ENCODE measurements around the gene SRRM3.
"Not testable (repeated sequence)": the region's sequence is repeated elsewhere in the genome, so short reads cannot be mapped to it uniquely, and the experiment has no call there.

SRRM3 gene

DNA sequence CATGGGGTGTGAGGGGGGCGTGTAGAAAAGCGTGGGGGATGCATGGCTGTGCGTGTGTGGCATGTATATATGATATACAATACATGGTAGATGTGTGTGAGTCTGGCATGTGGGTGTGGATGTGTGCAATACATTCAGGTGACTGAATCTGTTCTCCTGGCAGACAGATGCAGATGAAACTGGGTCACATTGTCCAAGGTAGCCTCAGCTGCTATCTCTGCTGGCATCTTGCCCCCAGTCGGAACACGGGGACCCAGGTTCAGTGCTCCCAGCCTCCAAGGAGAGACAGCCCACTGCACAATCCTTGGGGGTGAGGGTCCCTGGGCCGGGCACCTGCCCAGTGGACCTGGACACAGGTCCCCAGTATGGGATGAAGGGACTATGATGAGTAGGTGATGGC, 12.4 kb upstream of the SRRM3 start:
- DNase-seq = no peak

GRCh38 chr7:76191783-76192240, 9.9 kb upstream of the SRRM3 start:
- DNase-seq = no peak

- no peak for DNase-seq
Measured at GRCh38 chr7:76193466-76193865, 8.2 kb upstream of the SRRM3 start.

GRCh38 chr7:76193883-76194282, 7.8 kb upstream of the SRRM3 start:
- DNase-seq = no peak

DNA sequence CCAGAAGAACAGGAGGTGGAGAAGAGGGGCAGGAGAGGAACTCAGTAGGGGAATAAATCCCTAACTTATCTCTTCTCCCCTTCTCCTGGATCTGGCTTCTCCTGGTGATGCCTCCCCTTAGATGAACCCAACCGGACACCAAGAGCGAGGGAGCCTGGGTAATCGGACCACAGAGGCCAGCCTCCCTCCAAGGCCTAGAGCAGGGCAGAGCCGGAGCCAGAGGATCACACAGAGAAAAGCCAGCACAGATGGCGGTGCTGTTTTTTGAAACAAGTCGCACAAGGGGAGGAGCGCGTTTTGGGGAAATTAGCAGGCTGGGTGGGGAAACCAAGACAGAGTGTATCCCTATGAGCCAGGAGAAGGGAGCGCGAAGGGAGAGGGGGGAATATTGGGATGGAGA, 4.9 kb upstream of the SRRM3 start:
- DNase-seq = no peak

DNA sequence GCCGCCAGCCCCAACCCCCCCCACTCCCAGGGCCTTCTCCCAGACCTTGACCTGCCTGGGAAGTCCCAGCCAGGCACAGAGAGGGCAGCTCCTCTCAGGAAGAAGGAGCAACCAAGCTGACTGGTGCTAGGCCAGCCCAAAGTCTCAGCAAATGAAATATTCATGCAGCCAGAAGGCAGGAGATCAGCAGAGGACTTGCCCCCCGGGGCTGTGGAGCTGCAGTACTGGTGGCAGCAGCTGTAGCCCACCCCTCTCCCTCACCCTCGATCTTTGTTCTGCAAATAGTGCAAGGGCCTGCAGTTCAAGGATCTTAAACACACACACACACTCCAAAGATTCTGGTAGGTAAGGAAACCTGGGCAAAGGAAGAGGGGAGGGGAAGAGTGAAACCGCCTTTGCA, 3.5 kb upstream of the SRRM3 start:
- no peak for DNase-seq

DNA sequence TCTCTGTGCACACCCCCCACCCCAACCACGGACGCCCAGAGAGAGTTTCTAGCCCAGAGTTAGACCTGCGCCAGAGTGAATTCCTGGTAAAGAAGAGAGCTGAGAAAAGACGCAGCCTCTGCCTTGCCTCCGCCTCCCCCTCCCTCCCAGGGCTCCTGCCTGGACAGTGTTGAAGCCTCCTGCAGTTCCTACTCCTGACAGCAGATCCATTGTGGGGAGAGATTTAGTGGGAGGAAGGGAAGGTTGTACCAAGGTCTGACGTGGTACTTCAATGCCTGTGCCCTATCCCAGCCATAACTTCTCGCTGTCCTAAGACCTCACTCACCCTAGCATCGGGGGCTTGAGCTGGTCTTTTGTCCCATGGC, 952 bp downstream of the SRRM3 start:
- DNase-seq = no peak

GRCh38 chr7:76204147-76204546, 2.5 kb downstream of the SRRM3 start:
- DNase-seq = no peak

GRCh38 chr7:76206633-76207032, 4.9 kb downstream of the SRRM3 start:
- DNase-seq = no peak

- no peak for DNase-seq
Measured at GRCh38 chr7:76209310-76209709, 7.6 kb downstream of the SRRM3 start.

DNA sequence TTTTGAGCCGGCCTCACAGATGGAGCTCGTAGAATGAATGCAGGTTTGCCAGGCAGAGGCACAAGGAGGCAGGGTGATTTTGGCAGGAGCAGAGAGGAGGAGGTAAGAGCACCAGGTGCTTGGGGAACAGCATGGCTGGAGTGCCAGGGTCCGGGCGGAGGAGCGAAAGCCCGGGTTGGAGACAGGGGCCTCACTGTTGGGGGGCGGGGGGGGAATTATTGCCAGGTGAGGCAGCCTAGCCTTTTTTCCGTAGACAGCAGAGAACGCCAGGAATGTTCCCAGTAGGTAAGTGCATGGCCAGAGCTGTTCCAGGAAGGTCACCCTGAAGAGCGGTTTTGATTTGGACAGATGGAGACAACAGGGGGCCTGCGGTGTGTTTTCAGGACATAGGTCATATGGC, 9.5 kb downstream of the SRRM3 start:
- DNase-seq = no peak

DNA sequence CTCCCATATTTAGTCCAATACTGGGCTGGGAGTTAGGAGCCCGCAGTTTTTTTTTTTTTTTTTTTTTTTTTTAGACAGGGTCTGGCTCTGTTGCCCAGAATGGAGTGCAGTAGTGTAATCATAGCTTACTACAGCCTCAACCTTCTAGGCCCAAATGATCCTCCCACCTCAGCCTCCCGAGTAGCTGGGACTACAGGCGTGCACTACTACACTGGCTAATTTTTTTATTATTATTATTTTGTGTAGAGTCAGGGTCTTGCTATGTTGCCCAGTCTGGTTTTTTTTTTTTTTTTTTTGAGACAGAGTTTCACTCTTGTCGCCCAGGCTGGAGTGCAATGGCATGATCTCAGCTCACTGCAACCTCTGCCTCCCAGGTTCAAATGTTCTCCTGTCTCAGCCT, 13.7 kb downstream of the SRRM3 start:
- not testable (repeated sequence) for DNase-seq

DNA sequence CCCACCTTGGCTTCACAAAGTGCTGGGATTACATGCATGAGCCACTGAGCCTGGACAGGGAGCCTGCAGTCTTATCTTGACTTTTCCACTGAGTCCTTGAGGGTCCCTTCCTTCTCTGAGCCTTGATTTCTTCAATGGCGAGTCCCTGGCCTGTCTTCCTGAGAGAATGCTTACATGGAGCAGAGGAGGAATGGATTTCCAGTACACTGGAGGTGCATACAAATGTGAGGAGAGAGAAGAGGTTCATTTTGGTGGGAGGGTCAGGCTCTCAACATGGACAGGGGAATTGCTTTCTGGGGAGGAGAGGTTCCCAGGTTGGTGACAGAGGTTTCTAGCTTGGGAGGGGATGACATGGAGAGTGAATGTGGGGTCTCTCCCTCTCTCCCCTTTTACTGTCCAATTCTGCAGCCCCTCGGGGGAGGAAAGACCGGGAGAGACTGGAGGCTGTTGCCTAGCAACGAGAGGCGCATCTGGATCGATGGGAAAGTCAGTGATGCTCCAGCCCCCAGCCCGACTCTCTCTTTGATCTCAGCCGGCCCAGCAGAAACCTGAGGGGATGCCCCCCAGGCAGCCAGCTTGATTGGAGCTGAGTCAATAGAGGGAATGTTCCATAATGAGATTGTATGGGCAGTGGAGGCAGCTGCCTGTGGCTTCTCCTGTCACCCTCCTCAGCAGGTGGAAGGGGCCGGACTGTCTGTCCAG, 14.8 kb downstream of the SRRM3 start:
- DNase-seq = no peak

GRCh38 chr7:76217942-76218566, 16.4 kb downstream of the SRRM3 start:
- no peak for DNase-seq

DNA sequence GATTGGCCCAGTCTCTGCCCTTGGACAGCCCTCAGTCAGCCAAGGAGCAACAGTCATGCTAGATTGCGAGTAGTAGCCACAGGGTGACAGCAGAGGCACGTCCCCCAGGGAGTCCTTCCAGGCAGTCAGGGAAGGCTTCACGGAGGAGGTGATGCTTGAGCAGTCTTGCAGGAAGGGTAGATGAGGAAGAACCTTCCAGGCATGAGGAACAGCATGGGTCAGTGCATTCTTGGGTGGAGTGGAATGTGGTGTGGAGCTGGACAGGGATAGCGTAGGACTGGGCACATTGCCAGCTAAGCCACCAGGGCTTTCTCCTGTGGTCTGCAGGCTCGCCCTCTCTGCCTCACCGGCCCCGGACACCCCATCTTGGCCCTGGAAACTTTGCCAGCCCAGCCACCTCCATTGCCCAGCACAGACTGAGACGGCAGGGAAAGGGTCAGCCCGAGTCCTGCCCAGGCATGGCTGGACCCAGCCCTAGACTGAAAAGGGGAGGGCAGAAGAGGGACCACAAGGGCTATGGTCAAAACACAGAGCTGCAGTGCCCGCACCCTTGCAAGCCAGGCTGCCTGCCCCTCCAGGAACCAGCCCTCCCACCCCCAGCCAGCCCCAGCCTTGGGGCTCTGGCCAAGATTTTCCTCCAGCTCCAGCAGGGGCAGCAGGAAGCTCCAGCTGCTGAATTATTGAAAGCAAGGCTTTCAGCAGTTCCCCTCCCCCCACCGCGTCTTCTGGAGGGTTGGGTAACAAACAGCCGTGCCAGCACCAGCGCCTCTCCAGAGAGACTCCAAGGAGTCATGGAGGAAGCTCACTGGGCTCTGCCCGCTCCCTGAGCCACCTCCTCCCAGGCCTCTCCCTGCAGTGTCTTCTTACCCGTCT, 18.7 kb downstream of the SRRM3 start:
- no peak for DNase-seq

GRCh38 chr7:76222333-76222732, 20.6 kb downstream of the SRRM3 start:
- DNase-seq = no peak

GRCh38 chr7:76222839-76223238, 21.1 kb downstream of the SRRM3 start:
- DNase-seq = no peak

- DNase-seq = no peak
Measured at GRCh38 chr7:76223286-76223972, 21.7 kb downstream of the SRRM3 start.

GRCh38 chr7:76224695-76225094, 23.0 kb downstream of the SRRM3 start:
- no peak for DNase-seq

- peak; percentile 21 for DNase-seq
Measured at GRCh38 chr7:76225379-76225778, 23.7 kb downstream of the SRRM3 start.

GRCh38 chr7:76225951-76226350, 24.3 kb downstream of the SRRM3 start:
- DNase-seq = no peak

DNA sequence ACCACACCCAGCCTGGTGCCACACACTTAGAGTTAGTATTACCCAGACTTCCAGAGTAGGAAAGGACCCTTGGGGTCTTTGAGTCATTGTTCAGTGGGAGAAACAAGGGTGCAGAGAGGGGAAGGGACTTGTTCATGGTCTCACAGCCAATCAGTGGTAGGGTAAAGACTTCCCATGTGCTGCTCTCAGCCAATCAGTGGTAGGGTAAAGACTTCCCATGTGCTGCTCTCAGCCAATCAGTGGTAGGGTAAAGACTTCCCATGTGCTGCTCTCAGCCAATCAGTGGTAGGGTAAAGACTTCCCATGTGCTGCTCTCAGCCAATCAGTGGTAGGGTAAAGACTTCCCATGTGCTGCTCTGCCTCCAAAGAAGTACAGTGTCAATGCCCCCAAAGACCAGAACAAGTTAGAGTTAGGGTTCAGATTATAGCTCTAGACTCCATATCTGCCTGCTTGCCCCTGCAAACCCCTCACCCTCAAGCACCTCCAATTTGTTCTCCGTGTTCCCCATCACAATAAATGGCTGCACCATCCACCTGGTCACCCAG, 25.3 kb downstream of the SRRM3 start:
- not testable (repeated sequence) for DNase-seq

DNA sequence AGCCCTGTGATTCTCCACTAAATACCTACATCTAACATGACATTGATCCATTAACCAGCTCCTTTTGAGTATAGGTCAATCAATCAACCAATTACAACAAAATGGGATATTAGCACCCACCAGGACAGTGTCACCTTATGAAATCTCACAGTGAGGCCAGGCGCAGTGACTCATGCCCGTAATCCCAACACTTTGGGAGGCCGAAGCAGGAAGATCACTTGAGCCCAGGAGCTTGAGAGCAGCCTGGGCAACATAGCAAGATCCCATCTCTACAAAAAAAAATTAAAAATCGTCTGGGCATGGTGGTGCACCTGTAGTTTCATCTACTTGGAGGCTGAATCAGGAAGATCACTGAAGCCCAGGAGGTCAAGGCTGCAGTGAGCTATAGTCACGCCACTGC, 28.5 kb downstream of the SRRM3 start:
- no peak for DNase-seq
